Measurements from ENCODE around the gene C3orf38. TPM values are rescaled to one million over a fixed set of nuclear protein-coding genes. Genes with fewer than 3 reads are reported as not detected.

C3orf38 gene
- total RNA-seq, 2 experiments from 2014 or later = 27.5 TPM

GRCh38 chr3:88188436-88188835 lies 38.7 kb downstream of the C3orf38 start:
- H3K9me2 ChIP-seq (ENCODE audit: insufficient read depth, low read length) = no peaks in the 10 kb centered on the region
- H3K79me2 ChIP-seq (ENCODE audit: insufficient read depth, low read depth, low read length) = no peaks in the 10 kb centered on the region
- no peaks in the 10 kb centered on the region for H3K4me1 ChIP-seq (ENCODE audit: insufficient read depth, low read length, poor library complexity, severe bottlenecking)
- H3K4me2 ChIP-seq (ENCODE audit: low read length) = no peak overlapping the region
- CTCF ChIA-PET (ENCODE audit: unreplicated experiment) = no interaction called here
- no peak overlapping the region for H3K27ac ChIP-seq (ENCODE audit: low read depth, low read length, poor library complexity, severe bottlenecking)
- intact Hi-C loops (cut with micrococcal nuclease; ENCODE audit: unreplicated experiment) = no loop called here
- no peaks in the 10 kb centered on the region for H4K20me1 ChIP-seq (ENCODE audit: insufficient read depth, low read length)
- no peaks in the 10 kb centered on the region for H3K36me3 ChIP-seq (ENCODE audit: insufficient read depth, low read length)
- no peak overlapping the region for H2AFZ ChIP-seq (ENCODE audit: low read length)
- POLR2A ChIA-PET = interaction anchor here (2.0 kb wide), 1 partner anchor 10 kb away, joined by 7 read pairs; no protein-coding TSS in a partner anchor
- no peak for DNase-seq (ENCODE audit: low spot score)
- no peak for TF ChIP-seq EZH2phosphoT487 (IDR thresholded peaks at IDR 0.05; ENCODE audit: borderline replicate concordance, low read depth, low read length)
- TF ChIP-seq, protein P1, sequence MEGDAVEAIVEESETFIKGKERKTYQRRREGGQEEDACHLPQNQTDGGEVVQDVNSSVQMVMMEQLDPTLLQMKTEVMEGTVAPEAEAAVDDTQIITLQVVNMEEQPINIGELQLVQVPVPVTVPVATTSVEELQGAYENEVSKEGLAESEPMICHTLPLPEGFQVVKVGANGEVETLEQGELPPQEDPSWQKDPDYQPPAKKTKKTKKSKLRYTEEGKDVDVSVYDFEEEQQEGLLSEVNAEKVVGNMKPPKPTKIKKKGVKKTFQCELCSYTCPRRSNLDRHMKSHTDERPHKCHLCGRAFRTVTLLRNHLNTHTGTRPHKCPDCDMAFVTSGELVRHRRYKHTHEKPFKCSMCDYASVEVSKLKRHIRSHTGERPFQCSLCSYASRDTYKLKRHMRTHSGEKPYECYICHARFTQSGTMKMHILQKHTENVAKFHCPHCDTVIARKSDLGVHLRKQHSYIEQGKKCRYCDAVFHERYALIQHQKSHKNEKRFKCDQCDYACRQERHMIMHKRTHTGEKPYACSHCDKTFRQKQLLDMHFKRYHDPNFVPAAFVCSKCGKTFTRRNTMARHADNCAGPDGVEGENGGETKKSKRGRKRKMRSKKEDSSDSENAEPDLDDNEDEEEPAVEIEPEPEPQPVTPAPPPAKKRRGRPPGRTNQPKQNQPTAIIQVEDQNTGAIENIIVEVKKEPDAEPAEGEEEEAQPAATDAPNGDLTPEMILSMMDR (conservative IDR thresholded peaks at IDR 0.05; ENCODE audit: low read length) = no peak
- H3K4me3 ChIP-seq (ENCODE audit: low read depth, low read length, poor library complexity, severe bottlenecking) = no peak overlapping the region
- no peaks in the 10 kb centered on the region for H3K9me3 ChIP-seq (ENCODE audit: low read length)
- no TSS peak for BruUV-seq (replicated peaks)

GRCh38 chr3:88189361-88189810 lies 39.6 kb downstream of the C3orf38 start:
- Histone ChIP-seq H4K20me1 (ENCODE audit: insufficient read depth, low read length) (no peaks in the 10 kb centered on the region), H3K9me3 (ENCODE audit: low read length) (no peaks in the 10 kb centered on the region), H2AFZ (ENCODE audit: low read length) (0 out of 2 replicates have a peak overlapping the region, but pooled peaks have one; percentile 37), H3K9me2 (ENCODE audit: insufficient read depth, low read length) (no peaks in the 10 kb centered on the region), H3K4me3 (ENCODE audit: low read depth, low read length, poor library complexity, severe bottlenecking) (no peak overlapping the region), H3K4me1 (ENCODE audit: insufficient read depth, low read length, poor library complexity, severe bottlenecking) (no peaks in the 10 kb centered on the region), H3K79me2 (ENCODE audit: insufficient read depth, low read depth, low read length) (no peaks in the 10 kb centered on the region), H3K27ac (ENCODE audit: low read depth, low read length, poor library complexity, severe bottlenecking) (no peak overlapping the region), H3K4me2 (ENCODE audit: low read length) (no peak overlapping the region), H3K36me3 (ENCODE audit: insufficient read depth, low read length) (no peaks in the 10 kb centered on the region)
- POLR2A ChIA-PET = interaction anchor here (0.6 to 2.0 kb wide), 4 partner anchors 9 to 940 kb away, joined by 3 to 7 read pairs (median 4); no protein-coding TSS in a partner anchor
- DNase-seq (ENCODE audit: low spot score) = no peak
- BruUV-seq (replicated peaks) = no TSS peak
- TF ChIP-seq EZH2phosphoT487 (IDR thresholded peaks at IDR 0.05; ENCODE audit: borderline replicate concordance, low read depth, low read length) = no peak
- TF ChIP-seq, protein P1 (conservative IDR thresholded peaks at IDR 0.05; ENCODE audit: low read length) = no peak
- intact Hi-C loops (cut with micrococcal nuclease; ENCODE audit: unreplicated experiment) = no loop called here
- CTCF ChIA-PET (ENCODE audit: unreplicated experiment) = no interaction called here

- POLR2A ChIA-PET = interaction anchor here (1.0 kb wide), 1 partner anchor 358 kb away, joined by 3 read pairs; no protein-coding TSS in a partner anchor
These were observed 42.2 kb downstream of the C3orf38 start for GRCh38 chr3:88191872-88192409.

More at GRCh38 chr3:88191872-88192409, 42.2 kb downstream of the C3orf38 start:
- Histone ChIP-seq H3K27ac (ENCODE audit: low read depth, low read length, poor library complexity, severe bottlenecking) (no peak overlapping the region), H3K4me2 (ENCODE audit: low read length) (no peak overlapping the region), H3K4me1 (ENCODE audit: insufficient read depth, low read length, poor library complexity, severe bottlenecking) (no peaks in the 10 kb centered on the region), H3K4me3 (ENCODE audit: low read depth, low read length, poor library complexity, severe bottlenecking) (no peak overlapping the region), H4K20me1 (ENCODE audit: insufficient read depth, low read length) (no peaks in the 10 kb centered on the region), H2AFZ (ENCODE audit: low read length) (no peak overlapping the region), H3K9me3 (ENCODE audit: low read length) (no peaks in the 10 kb centered on the region), H3K9me2 (ENCODE audit: insufficient read depth, low read length) (no peaks in the 10 kb centered on the region), H3K79me2 (ENCODE audit: insufficient read depth, low read depth, low read length) (no peaks in the 10 kb centered on the region), H3K36me3 (ENCODE audit: insufficient read depth, low read length) (no peaks in the 10 kb centered on the region)
- TF ChIP-seq EZH2phosphoT487 (IDR thresholded peaks at IDR 0.05; ENCODE audit: borderline replicate concordance, low read depth, low read length) = no peak
- TF ChIP-seq, protein P1 (conservative IDR thresholded peaks at IDR 0.05; ENCODE audit: low read length) = no peak
- CTCF ChIA-PET (ENCODE audit: unreplicated experiment) = no interaction called here
- no peak for DNase-seq (ENCODE audit: low spot score)
- intact Hi-C loops (cut with micrococcal nuclease; ENCODE audit: unreplicated experiment) = no loop called here
- BruUV-seq (replicated peaks) = no TSS peak

Data from OCI-LY7 (cell line).